ENCODE results near the gene HMCN2.

The HMCN2 gene

GRCh38 chr9:130458804-130459067, 193.2 kb downstream of the HMCN2 start:
- no peak for DNase-seq (ENCODE audit: low read depth)
- no peak for TF ChIP-seq CTCF (conservative IDR thresholded peaks at IDR 0.05; ENCODE audit: low read length)
- no peak overlapping the region for H3K4me3 ChIP-seq (ENCODE audit: low read length)

- no peak overlapping the region for H3K4me3 ChIP-seq (ENCODE audit: low read length)
- no peak for DNase-seq (ENCODE audit: low read depth)
Observed at GRCh38 chr9:130459151-130459550, 193.6 kb downstream of the HMCN2 start.

GRCh38 chr9:130459941-130460669, 194.5 kb downstream of the HMCN2 start:
- TF ChIP-seq CTCF (conservative IDR thresholded peaks at IDR 0.05; ENCODE audit: low read length) = no peak
- no peak for DNase-seq (ENCODE audit: low read depth)
- H3K4me3 ChIP-seq (ENCODE audit: low read length) = no peak overlapping the region

More at GRCh38 chr9:130459151-130459550, 193.6 kb downstream of the HMCN2 start:
- no peak for TF ChIP-seq CTCF (conservative IDR thresholded peaks at IDR 0.05; ENCODE audit: low read length)

GRCh38 chr9:130461218-130461630, 195.7 kb downstream of the HMCN2 start:
- no peak overlapping the region for H3K4me3 ChIP-seq (ENCODE audit: low read length)
- TF ChIP-seq CTCF (conservative IDR thresholded peaks at IDR 0.05; ENCODE audit: low read length) = peak; percentile 68
- DNase-seq (ENCODE audit: low read depth) = no peak

GRCh38 chr9:130461731-130462130, 196.2 kb downstream of the HMCN2 start:
- H3K4me3 ChIP-seq (ENCODE audit: low read length) = no peak overlapping the region
- TF ChIP-seq CTCF (conservative IDR thresholded peaks at IDR 0.05; ENCODE audit: low read length) = no peak
- DNase-seq (ENCODE audit: low read depth) = no peak

- DNase-seq (ENCODE audit: low read depth) = no peak
- no peak for TF ChIP-seq CTCF (conservative IDR thresholded peaks at IDR 0.05; ENCODE audit: low read length)
- H3K4me3 ChIP-seq (ENCODE audit: low read length) = no peak overlapping the region
Observed at GRCh38 chr9:130462685-130463540, 197.4 kb downstream of the HMCN2 start.

Measured in AG10803 (cell line).